ENCODE measurements around the gene TMEM38A.

TMEM38A gene

DNA sequence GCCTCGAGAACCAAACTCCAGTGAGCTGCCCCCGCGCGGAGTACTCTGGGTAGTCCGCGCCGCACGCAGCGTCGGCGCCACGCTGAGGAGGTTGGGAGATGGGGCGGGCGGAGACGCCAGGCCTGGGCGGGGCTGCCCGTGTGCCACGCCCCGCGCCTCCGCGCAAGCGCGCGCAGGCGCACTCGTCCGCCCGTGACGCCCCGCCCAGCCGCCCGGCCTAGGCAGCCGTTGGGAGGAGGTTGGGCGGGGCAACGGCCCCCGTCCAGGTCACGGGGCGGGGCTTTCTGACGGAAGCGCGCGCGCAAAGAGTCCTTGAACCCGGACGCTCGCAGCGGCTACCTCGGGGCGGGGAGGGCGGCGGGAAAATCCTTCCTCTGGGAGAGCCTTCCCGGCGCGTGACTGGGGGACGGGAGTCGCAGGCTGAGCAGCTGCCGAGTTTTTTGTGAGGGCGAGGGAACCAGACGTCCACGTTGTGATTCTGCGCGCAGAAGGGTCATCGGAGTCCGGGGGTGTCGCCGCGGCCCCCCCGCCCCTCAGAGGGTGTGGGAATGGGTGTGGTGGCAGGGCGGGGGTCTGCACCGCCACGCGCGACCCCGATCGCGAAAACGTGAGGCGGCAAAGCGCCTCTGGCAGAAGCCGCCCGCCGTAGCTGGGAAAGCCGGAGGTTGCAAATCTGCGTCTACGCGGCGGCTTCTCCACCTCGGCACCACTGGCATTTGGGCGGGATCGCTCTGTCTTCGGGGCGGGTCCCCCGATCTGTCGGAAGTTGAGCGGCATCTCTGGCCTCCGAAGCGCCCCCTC, 32.6 kb upstream of the TMEM38A start, which contains the start of gene MED26 (continued):
- TF ChIP-seq ZXDB (tag by site-specific recombination; IDR thresholded peaks at IDR 0.05) (peak; percentile 83), KLF9 (tag by site-specific recombination; IDR thresholded peaks at IDR 0.05; ENCODE audit: low read depth) (peak; percentile 94), ZNF837 (tag by site-specific recombination; IDR thresholded peaks at IDR 0.05) (0 out of 2 replicates have a peak, but pooled peaks have one; percentile 71), REPIN1 (tag by site-specific recombination; IDR thresholded peaks at IDR 0.05; ENCODE audit: low read depth) (peak; percentile 49; the same call in 1 of the 2 replicates)

- no peaks in the 10 kb centered on the region for H3K9me3 ChIP-seq (ENCODE audit: control insufficient read depth, insufficient read depth, low read depth, low read length)
- no peaks in the 10 kb centered on the region for H3K4me1 ChIP-seq (ENCODE audit: control insufficient read depth, insufficient read depth, low read length)
- H3K27ac ChIP-seq (ENCODE audit: extremely low read depth, low read depth, low read length): peak overlapping the region; percentile 92; the same call in 1 of the 2 replicates
- H3K36me3 ChIP-seq (ENCODE audit: control insufficient read depth in 2 of 2, insufficient read depth in 1 of 2, low read length in 2 of 2): peaks cover 7 to 39% of the 10 kb centered on the region in 2 experiments; a peak in 2 of 3 replicates
- ChIA-PET POLR2A (interaction anchor here (0.6 to 3.1 kb wide), 7 partner anchors 10 to 863 kb away, joined by 3 to 20 read pairs (median 9); partner anchors contain the start of genes SLC35E1, SMIM7 and TMEM38A), CTCF (no interaction called here)
- H3K4me3 ChIP-seq (ENCODE audit: low read depth, low read length): peak overlapping the region; percentile 89
- no peak for TF ChIP-seq ZFHX2 (tag by site-specific recombination; conservative IDR thresholded peaks at IDR 0.05)
- TF ChIP-seq ZBTB11 (tag by site-specific recombination; conservative IDR thresholded peaks at IDR 0.05; ENCODE audit: low read depth): no peak
- TF ChIP-seq BCL11A (tag by site-specific recombination; IDR thresholded peaks at IDR 0.05; ENCODE audit: low read depth): no peak
- peak; percentile 78 for TF ChIP-seq SCRT1 (tag by site-specific recombination; IDR thresholded peaks at IDR 0.05; ENCODE audit: borderline replicate concordance)
- TF ChIP-seq ZNF549 (tag by site-specific recombination; IDR thresholded peaks at IDR 0.05): peak; percentile 95
- TF ChIP-seq ZNF10 (tag by site-specific recombination; IDR thresholded peaks at IDR 0.05): no peak
- TF ChIP-seq, protein P1, sequence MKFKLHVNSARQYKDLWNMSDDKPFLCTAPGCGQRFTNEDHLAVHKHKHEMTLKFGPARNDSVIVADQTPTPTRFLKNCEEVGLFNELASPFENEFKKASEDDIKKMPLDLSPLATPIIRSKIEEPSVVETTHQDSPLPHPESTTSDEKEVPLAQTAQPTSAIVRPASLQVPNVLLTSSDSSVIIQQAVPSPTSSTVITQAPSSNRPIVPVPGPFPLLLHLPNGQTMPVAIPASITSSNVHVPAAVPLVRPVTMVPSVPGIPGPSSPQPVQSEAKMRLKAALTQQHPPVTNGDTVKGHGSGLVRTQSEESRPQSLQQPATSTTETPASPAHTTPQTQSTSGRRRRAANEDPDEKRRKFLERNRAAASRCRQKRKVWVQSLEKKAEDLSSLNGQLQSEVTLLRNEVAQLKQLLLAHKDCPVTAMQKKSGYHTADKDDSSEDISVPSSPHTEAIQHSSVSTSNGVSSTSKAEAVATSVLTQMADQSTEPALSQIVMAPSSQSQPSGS (tag by site-specific recombination; IDR thresholded peaks at IDR 0.05; ENCODE audit: low read depth): no peak
- peak; percentile 74 for TF ChIP-seq ZNF398 (tag by site-specific recombination; IDR thresholded peaks at IDR 0.05)
- TF ChIP-seq ZSCAN16 (tag by site-specific recombination; IDR thresholded peaks at IDR 0.05): no peak
- TF ChIP-seq IKZF3 (tag by site-specific recombination; IDR thresholded peaks at IDR 0.05): peak; percentile 59; the same call in 1 of the 2 replicates
- TF ChIP-seq ZNF239 (tag by site-specific recombination; IDR thresholded peaks at IDR 0.05): no peak
- TF ChIP-seq FEZF1 (tag by site-specific recombination; IDR thresholded peaks at IDR 0.05): no peak
- peak; percentile 27; the same call in 1 of the 2 replicates for TF ChIP-seq ZNF629 (tag by site-specific recombination; IDR thresholded peaks at IDR 0.05)
- no peak for TF ChIP-seq ZNF24 (tag by site-specific recombination; IDR thresholded peaks at IDR 0.05)
- no peak for TF ChIP-seq KLF10 (tag by site-specific recombination; IDR thresholded peaks at IDR 0.05)
- TF ChIP-seq ZNF155 (tag by site-specific recombination; IDR thresholded peaks at IDR 0.05): no peak
- TF ChIP-seq, protein P2, sequence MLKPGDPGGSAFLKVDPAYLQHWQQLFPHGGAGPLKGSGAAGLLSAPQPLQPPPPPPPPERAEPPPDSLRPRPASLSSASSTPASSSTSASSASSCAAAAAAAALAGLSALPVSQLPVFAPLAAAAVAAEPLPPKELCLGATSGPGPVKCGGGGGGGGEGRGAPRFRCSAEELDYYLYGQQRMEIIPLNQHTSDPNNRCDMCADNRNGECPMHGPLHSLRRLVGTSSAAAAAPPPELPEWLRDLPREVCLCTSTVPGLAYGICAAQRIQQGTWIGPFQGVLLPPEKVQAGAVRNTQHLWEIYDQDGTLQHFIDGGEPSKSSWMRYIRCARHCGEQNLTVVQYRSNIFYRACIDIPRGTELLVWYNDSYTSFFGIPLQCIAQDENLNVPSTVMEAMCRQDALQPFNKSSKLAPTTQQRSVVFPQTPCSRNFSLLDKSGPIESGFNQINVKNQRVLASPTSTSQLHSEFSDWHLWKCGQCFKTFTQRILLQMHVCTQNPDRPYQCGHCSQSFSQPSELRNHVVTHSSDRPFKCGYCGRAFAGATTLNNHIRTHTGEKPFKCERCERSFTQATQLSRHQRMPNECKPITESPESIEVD (tag by site-specific recombination; IDR thresholded peaks at IDR 0.05): peak; percentile 25
- TF ChIP-seq SP2 (tag by site-specific recombination; IDR thresholded peaks at IDR 0.05): no peak
- TF ChIP-seq ZNF747 (tag by site-specific recombination; IDR thresholded peaks at IDR 0.05): no peak
- peak; percentile 57; the same call in 1 of the 2 replicates for TF ChIP-seq ZNF76 (tag by site-specific recombination; IDR thresholded peaks at IDR 0.05; ENCODE audit: borderline replicate concordance, low read depth)
- TF ChIP-seq ZNF335 (tag by site-specific recombination; conservative IDR thresholded peaks at IDR 0.05): peak; percentile 26
- peak; percentile 93 for TF ChIP-seq SCRT2 (tag by site-specific recombination; IDR thresholded peaks at IDR 0.05)
These were observed 31.8 kb upstream of the TMEM38A start for GRCh38 chr19:16628984-16629691.

All from HEK293 (cell line).